H9 (cell line): ENCODE results near the gene SIX2. TPM values are rescaled to one million over a fixed set of nuclear protein-coding genes. Genes with fewer than 3 reads are reported as not detected.

Experiments used
- DNase-seq: peaks from one replicate; pipeline ENCODE4 v3.0.0-alpha.2; 2017
- H2AFZ ChIP-seq: one replicate; pipeline ENCODE4 v1.6.1; 2013; ENCODE audit warnings: mild to moderate bottlenecking, low read length, control low read depth, moderate library complexity
- H2AK5ac ChIP-seq: 2 replicates; pipeline ENCODE4 v1.6.1; 2013; ENCODE audit warnings: low read length, control low read depth, mixed read lengths; ENCODE audit not compliant: insufficient read length
- H2BK120ac ChIP-seq: one replicate; pipeline ENCODE4 v1.6.1; 2013; ENCODE audit warnings: low read depth, mild to moderate bottlenecking, low read length, control low read depth, inconsistent platforms; ENCODE audit not compliant: poor library complexity, severe bottlenecking
- H2BK12ac ChIP-seq: 2 replicates; pipeline ENCODE4 v1.6.1; 2013; ENCODE audit warnings: low read length, control low read depth, mixed read lengths, low read depth; ENCODE audit not compliant: insufficient read length
- H2BK15ac ChIP-seq: 2 replicates; pipeline ENCODE4 v1.6.1; 2013; ENCODE audit warnings: low read depth, low read length, control low read depth
- H2BK20ac ChIP-seq: one replicate; pipeline ENCODE4 v1.6.1; 2013; ENCODE audit warnings: low read depth, mild to moderate bottlenecking, low read length, control low read depth, inconsistent platforms; ENCODE audit not compliant: poor library complexity, severe bottlenecking
- H2BK5ac ChIP-seq: 2 replicates; pipeline ENCODE4 v1.6.1; 2013; ENCODE audit warnings: low read length, control low read depth, mixed read lengths; ENCODE audit not compliant: insufficient read length
- H3K14ac ChIP-seq: 2 replicates; pipeline ENCODE4 v1.6.1; 2013; ENCODE audit warnings: low read length, control low read depth; ENCODE audit not compliant: insufficient read depth
- H3K18ac ChIP-seq: 2 replicates; pipeline ENCODE4 v1.6.1; 2013; ENCODE audit warnings: low read depth, mild to moderate bottlenecking, mixed read lengths, low read length, control low read depth; ENCODE audit not compliant: insufficient read length
- H3K23ac ChIP-seq: 2 replicates; pipeline ENCODE4 v1.6.1; 2013; ENCODE audit warnings: low read length, control low read depth, mixed read lengths, low read depth; ENCODE audit not compliant: insufficient read length
- H3K23me2 ChIP-seq: 2 replicates; pipeline ENCODE4 v1.6.1; 2013; ENCODE audit warnings: low read depth, mild to moderate bottlenecking, mixed read lengths, low read length, control low read depth; ENCODE audit not compliant: insufficient read length, poor library complexity, severe bottlenecking
- H3K27ac ChIP-seq: 2 replicates; pipeline ENCODE4 v1.5.1; 2013; ENCODE audit warnings: low read length, control low read depth, mixed read lengths, low read depth; ENCODE audit not compliant: insufficient read length
- H3K27me3 ChIP-seq: 2 replicates; pipeline ENCODE4 v1.6.1; 2013; ENCODE audit warnings: low read length, control low read depth, inconsistent platforms; ENCODE audit not compliant: insufficient read depth
- H3K4ac ChIP-seq: 2 replicates; pipeline ENCODE4 v1.6.1; 2013; ENCODE audit warnings: low read depth, mild to moderate bottlenecking, control low read depth, inconsistent platforms, low read length, moderate library complexity
- H3K4me1 ChIP-seq: 2 replicates; pipeline ENCODE4 v1.6.1; 2013; ENCODE audit warnings: low read length, control low read depth, inconsistent platforms; ENCODE audit not compliant: insufficient read depth
- H3K4me2 ChIP-seq: 2 replicates; pipeline ENCODE4 v1.6.1; 2013; ENCODE audit warnings: low read length, control low read depth, mixed read lengths; ENCODE audit not compliant: insufficient read length, insufficient read depth
- H3K56ac ChIP-seq: 2 replicates; pipeline ENCODE4 v1.6.1; 2013; ENCODE audit warnings: low read depth, mild to moderate bottlenecking, mixed read lengths, low read length, control low read depth; ENCODE audit not compliant: insufficient read length
- H3K79me1 ChIP-seq: 2 replicates; pipeline ENCODE4 v1.6.1; 2013; ENCODE audit warnings: low read depth, mild to moderate bottlenecking, moderate library complexity, low read length, control low read depth, inconsistent platforms; ENCODE audit not compliant: insufficient read depth, poor library complexity, severe bottlenecking
- H3K79me2 ChIP-seq: 2 replicates; pipeline ENCODE4 v1.6.1; 2013; ENCODE audit warnings: low read length, control low read depth, inconsistent platforms; ENCODE audit not compliant: insufficient read depth
- H3K9ac ChIP-seq: 2 replicates; pipeline ENCODE4 v1.6.1; 2013; ENCODE audit warnings: low read length, control low read depth, mixed read lengths; ENCODE audit not compliant: insufficient read length; ENCODE audit errors: extremely low read depth
- H3K9me3 ChIP-seq: one replicate; pipeline ENCODE4 v1.6.1; 2013; ENCODE audit warnings: low read depth, low read length, inconsistent platforms; ENCODE audit not compliant: control insufficient read depth
- H3T11ph ChIP-seq: one replicate; pipeline ENCODE4 v1.6.1; 2013; ENCODE audit warnings: mild to moderate bottlenecking, low read length, control low read depth, inconsistent platforms
- H4K20me1 ChIP-seq: one replicate; pipeline ENCODE4 v1.6.1; 2013; ENCODE audit not compliant: control insufficient read depth, insufficient read length, insufficient read depth
- H4K5ac ChIP-seq: 2 replicates; pipeline ENCODE4 v1.6.1; 2013; ENCODE audit warnings: low read depth, mild to moderate bottlenecking, mixed read lengths, low read length, control low read depth; ENCODE audit not compliant: insufficient read length
- H4K8ac ChIP-seq: replicated peaks from 2 replicates; pipeline ENCODE4 v1.6.1; 2013; ENCODE audit warnings: low read length, control low read depth, mixed read lengths, low read depth; ENCODE audit not compliant: insufficient read length
- H4K91ac ChIP-seq: 2 replicates; pipeline ENCODE4 v1.6.1; 2013; ENCODE audit warnings: low read depth, mild to moderate bottlenecking, moderate library complexity, mixed read lengths, low read length, control low read depth; ENCODE audit not compliant: insufficient read length
- H3K27ac Mint-ChIP-seq, 3 experiments: 2 replicates in 2 of 3; 3 replicates in 1 of 3; pipeline ENCODE4 v1.8.0; 2020 to 2021; ENCODE audit warnings: mixed read lengths in 3 of 3, mild to moderate bottlenecking in 1 of 3, moderate library complexity in 1 of 3
- H3K27me3 Mint-ChIP-seq: 2 replicates; pipeline ENCODE4 v1.8.0; 2021; ENCODE audit warnings: low read depth, mild to moderate bottlenecking, moderate library complexity, mixed read lengths
- H3K36me3 Mint-ChIP-seq, 3 experiments: 2 replicates in 2 of 3; 3 replicates in 1 of 3; pipeline ENCODE4 v1.8.0; 2020 to 2021; ENCODE audit warnings: low read depth in 3 of 3, mixed read lengths in 3 of 3; ENCODE audit not compliant: insufficient read depth in 1 of 3
- H3K4me1 Mint-ChIP-seq, 2 experiments: 2 replicates each; pipeline ENCODE4 v1.8.0; 2020; ENCODE audit warnings: mixed read lengths in 2 of 2
- H3K4me3 Mint-ChIP-seq, 2 experiments: 2 replicates in 1 of 2; 3 replicates in 1 of 2; pipeline ENCODE4 v1.8.0; 2020 to 2021; ENCODE audit warnings: mild to moderate bottlenecking in 2 of 2, mixed read lengths in 2 of 2, moderate library complexity in 1 of 2
- H3K9me3 Mint-ChIP-seq, 2 experiments: 2 replicates in 1 of 2; 3 replicates in 1 of 2; pipeline ENCODE4 v1.8.0; 2020; ENCODE audit warnings: mild to moderate bottlenecking in 2 of 2, mixed read lengths in 2 of 2, moderate library complexity in 1 of 2
- WGBS: extraction: QIAGEN DNeasy Blood & Tissue Kit; methylation state at CpG from one replicate; pipeline ENCODE4 v1.1.7; 2013; ENCODE audit warnings: missing lambda C conversion rate, low lambda C conversion rate, mixed read lengths; ENCODE audit not compliant: insufficient read length; ENCODE audit errors: extremely low coverage; 5-methylcytosine and 5-hydroxymethylcytosine counted together
- total RNA-seq: library from RNA; stranded (reverse); gene quantifications from 2 replicates; pipeline ENCODE4 v1.2.1, GENCODE V29; 2021
- TF ChIP-seq, protein P1 (sequence below): fragments of 200-600 bp; sonication (generic); conservative IDR thresholded peaks from 3 replicates; pipeline ENCODE4 v1.8.0; 2021; ENCODE audit warnings: antibody characterized with exemption, mild to moderate bottlenecking

Gene SIX2
- total RNA-seq, 1 experiment from 2014 or later, result not detected

GRCh38 chr2:45006041-45006941 is 3.0 kb downstream of the SIX2 start:
- Histone ChIP-seq H2BK15ac (no peak overlapping the region), H4K20me1 (no peaks in the 10 kb centered on the region), H2AK5ac (no peak overlapping the region), H3K4me2 (no peak overlapping the region), H3K79me1 (no peaks in the 10 kb centered on the region), H3K23ac (no peak overlapping the region), H4K5ac (no peak overlapping the region), H3K4me1 (no peaks in the 10 kb centered on the region; the same call in 1 of the 2 replicates), H3K4ac (no peak overlapping the region), H4K91ac (no peak overlapping the region), H3K14ac (no peak overlapping the region), H3K9me3 (no peaks in the 10 kb centered on the region), H3K79me2 (no peaks in the 10 kb centered on the region), H2AFZ (no peak overlapping the region), H2BK5ac (no peak overlapping the region), H3K9ac (no peak overlapping the region), H3K27me3 (peaks cover 85% of the 10 kb centered on the region), H3K18ac (no peak overlapping the region), H3K23me2 (peaks cover 21% of the 10 kb centered on the region), H3K56ac (no peak overlapping the region), H4K8ac (no peak overlapping the region), H2BK20ac (no peak overlapping the region), H3K27ac (no peak overlapping the region), H2BK120ac (no peak overlapping the region), H2BK12ac (no peak overlapping the region), H3T11ph (no peak overlapping the region)
- Mint-ChIP-seq H3K27ac (no peak overlapping the region), H3K4me3 (peak overlapping the region in 1 of 2 experiments; percentile 9; a peak in 1 of 5 replicates), H3K36me3 (peaks cover 0 to 2% (median 0%) of the 10 kb centered on the region in 3 experiments; a peak in 3 of 7 replicates), H3K4me1 (peaks cover 20 to 59% of the 10 kb centered on the region in 2 experiments), H3K27me3 (peaks cover 97% of the 10 kb centered on the region), H3K9me3 (peaks cover 2 to 16% of the 10 kb centered on the region in 2 experiments)
- WGBS, result no CpG with 5 or more reads among the region's 37 CpGs
- TF ChIP-seq, protein P1, sequence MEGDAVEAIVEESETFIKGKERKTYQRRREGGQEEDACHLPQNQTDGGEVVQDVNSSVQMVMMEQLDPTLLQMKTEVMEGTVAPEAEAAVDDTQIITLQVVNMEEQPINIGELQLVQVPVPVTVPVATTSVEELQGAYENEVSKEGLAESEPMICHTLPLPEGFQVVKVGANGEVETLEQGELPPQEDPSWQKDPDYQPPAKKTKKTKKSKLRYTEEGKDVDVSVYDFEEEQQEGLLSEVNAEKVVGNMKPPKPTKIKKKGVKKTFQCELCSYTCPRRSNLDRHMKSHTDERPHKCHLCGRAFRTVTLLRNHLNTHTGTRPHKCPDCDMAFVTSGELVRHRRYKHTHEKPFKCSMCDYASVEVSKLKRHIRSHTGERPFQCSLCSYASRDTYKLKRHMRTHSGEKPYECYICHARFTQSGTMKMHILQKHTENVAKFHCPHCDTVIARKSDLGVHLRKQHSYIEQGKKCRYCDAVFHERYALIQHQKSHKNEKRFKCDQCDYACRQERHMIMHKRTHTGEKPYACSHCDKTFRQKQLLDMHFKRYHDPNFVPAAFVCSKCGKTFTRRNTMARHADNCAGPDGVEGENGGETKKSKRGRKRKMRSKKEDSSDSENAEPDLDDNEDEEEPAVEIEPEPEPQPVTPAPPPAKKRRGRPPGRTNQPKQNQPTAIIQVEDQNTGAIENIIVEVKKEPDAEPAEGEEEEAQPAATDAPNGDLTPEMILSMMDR, result no peak
- no peak for DNase-seq
